Central memory CD8-positive, alpha-beta T cell (primary cell): ENCODE measurements around the gene CD69.

Experiments
- ATAC-seq: fragments of 150-1000 bp; cut with Tn5 transposase; replicated peaks from 2 replicates; pipeline ENCODE4 v1.10.0; 2022; ENCODE audit warnings: mild to moderate bottlenecking, moderate FRiP score, moderate number of reproducible peaks; ENCODE audit not compliant: poor library complexity, severe bottlenecking; ENCODE audit errors: extremely low read depth
- DNase-seq, 2 donors: peaks; one replicate each; pipeline ENCODE4 v3.0.0; 2021; ENCODE audit warnings: low spot score in 2 of 2
- H3K27ac Mint-ChIP-seq: one replicate; pipeline ENCODE4 v1.8.0; 2022; ENCODE audit warnings: low read depth, mild to moderate bottlenecking, moderate library complexity, mixed read lengths
- H3K27me3 Mint-ChIP-seq: one replicate; pipeline ENCODE4 v1.8.0; 2022; ENCODE audit warnings: mixed read lengths
- H3K36me3 Mint-ChIP-seq: one replicate; pipeline ENCODE4 v1.8.0; 2022; ENCODE audit warnings: mild to moderate bottlenecking, moderate library complexity, mixed read lengths; ENCODE audit not compliant: insufficient read depth
- H3K4me1 Mint-ChIP-seq: one replicate; pipeline ENCODE4 v1.8.0; 2022; ENCODE audit warnings: mixed read lengths
- H3K4me3 Mint-ChIP-seq: one replicate; pipeline ENCODE4 v1.8.0; 2022; ENCODE audit warnings: mild to moderate bottlenecking, moderate library complexity, mixed read lengths
- H3K9me3 Mint-ChIP-seq: one replicate; pipeline ENCODE4 v1.8.0; 2022; ENCODE audit warnings: mixed read lengths

CD69 gene

GRCh38 chr12:9736936-9737705 is 23.6 kb downstream of the CD69 start:
- Mint-ChIP-seq H3K27me3 (no peaks in the 10 kb centered on the region), H3K27ac (peak overlapping the region; percentile 81), H3K4me1 (peaks cover 45% of the 10 kb centered on the region), H3K9me3 (no peaks in the 10 kb centered on the region), H3K36me3 (peaks cover 7% of the 10 kb centered on the region), H3K4me3 (no peak overlapping the region)
- ATAC-seq = no peak
- DNase-seq = no peak

- H3K36me3 Mint-ChIP-seq = peaks cover 4% of the 10 kb centered on the region
- no peak overlapping the region for H3K4me3 Mint-ChIP-seq
- H3K27ac Mint-ChIP-seq = no peak overlapping the region
- no peak for DNase-seq
- no peaks in the 10 kb centered on the region for H3K9me3 Mint-ChIP-seq
- no peak for ATAC-seq
- H3K4me1 Mint-ChIP-seq = peaks cover 34% of the 10 kb centered on the region
- no peaks in the 10 kb centered on the region for H3K27me3 Mint-ChIP-seq
Observed at GRCh38 chr12:9735601-9736000, 25.1 kb downstream of the CD69 start.

GRCh38 chr12:9732921-9733461 is 27.7 kb downstream of the CD69 start, which contains the start of gene CLECL1:
Gene CLECL1, minus strand, starts transcription at chr12:9733097.
- ATAC-seq (peak; percentile 24), DNase-seq (no peak)
- Mint-ChIP-seq H3K9me3 (no peaks in the 10 kb centered on the region), H3K27ac (peak within 1 kb of the TSS; percentile 74), H3K4me3 (peak within 1 kb of the TSS; percentile 75), H3K36me3 (peaks cover 1% of the 10 kb centered on the region), H3K4me1 (peaks cover 23% of the 10 kb centered on the region), H3K27me3 (no peaks in the 10 kb centered on the region)

- Mint-ChIP-seq H3K4me1 (peaks cover 17% of the 10 kb centered on the region), H3K36me3 (no peaks in the 10 kb centered on the region), H3K4me3 (peak overlapping the region; percentile 75), H3K27me3 (no peaks in the 10 kb centered on the region), H3K9me3 (no peaks in the 10 kb centered on the region), H3K27ac (peak overlapping the region; percentile 44)
- DNase-seq (no peak), ATAC-seq (no peak)
Observed at GRCh38 chr12:9731797-9732196, 28.9 kb downstream of the CD69 start.

GRCh38 chr12:9731393-9731792 is 29.3 kb downstream of the CD69 start:
- peak overlapping the region; percentile 75 for H3K4me3 Mint-ChIP-seq
- no peaks in the 10 kb centered on the region for H3K9me3 Mint-ChIP-seq
- H3K27ac Mint-ChIP-seq = peak overlapping the region; percentile 44
- no peaks in the 10 kb centered on the region for H3K36me3 Mint-ChIP-seq
- peaks cover 12% of the 10 kb centered on the region for H3K4me1 Mint-ChIP-seq
- DNase-seq = no peak
- no peaks in the 10 kb centered on the region for H3K27me3 Mint-ChIP-seq
- ATAC-seq = no peak

GRCh38 chr12:9730591-9730990 is 30.1 kb downstream of the CD69 start:
- no peaks in the 10 kb centered on the region for H3K36me3 Mint-ChIP-seq
- peak overlapping the region; percentile 75 for H3K4me3 Mint-ChIP-seq
- H3K4me1 Mint-ChIP-seq = peaks cover 10% of the 10 kb centered on the region
- H3K27me3 Mint-ChIP-seq = no peaks in the 10 kb centered on the region
- no peak for DNase-seq
- H3K27ac Mint-ChIP-seq = no peak overlapping the region
- no peak for ATAC-seq
- no peaks in the 10 kb centered on the region for H3K9me3 Mint-ChIP-seq

- Mint-ChIP-seq H3K4me1 (peaks cover 10% of the 10 kb centered on the region), H3K36me3 (no peaks in the 10 kb centered on the region), H3K4me3 (no peak overlapping the region)
Observed at GRCh38 chr12:9730011-9730410, 30.7 kb downstream of the CD69 start.

DNA sequence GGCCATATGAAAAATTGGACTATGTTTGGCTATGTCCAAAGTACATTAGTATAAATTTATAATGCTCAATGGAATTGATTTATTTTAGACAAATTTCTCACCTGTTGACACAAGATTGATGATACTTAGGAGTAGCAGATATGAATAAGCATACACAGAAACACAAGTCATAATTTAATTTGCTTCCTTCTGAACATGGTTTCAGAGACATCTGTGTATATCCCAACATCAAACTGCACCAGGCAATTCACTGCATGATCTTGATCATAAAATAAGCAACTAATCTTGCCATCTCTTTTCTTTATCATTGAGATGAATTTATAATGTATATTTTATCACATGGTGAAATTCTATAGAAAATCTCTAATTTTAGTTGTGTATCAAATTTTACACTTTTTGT is 31.6 kb downstream of the CD69 start:
- DNase-seq = no peak
- Mint-ChIP-seq H3K4me1 (peaks cover 10% of the 10 kb centered on the region), H3K27me3 (no peaks in the 10 kb centered on the region), H3K36me3 (no peaks in the 10 kb centered on the region), H3K27ac (no peak overlapping the region), H3K4me3 (no peak overlapping the region), H3K9me3 (no peaks in the 10 kb centered on the region)
- ATAC-seq = no peak

More at GRCh38 chr12:9730011-9730410, 30.7 kb downstream of the CD69 start:
- ATAC-seq (peak; percentile 52), DNase-seq (no peak)
- no peak overlapping the region for H3K27ac Mint-ChIP-seq
- no peaks in the 10 kb centered on the region for H3K9me3 Mint-ChIP-seq
- H3K27me3 Mint-ChIP-seq = no peaks in the 10 kb centered on the region

DNA sequence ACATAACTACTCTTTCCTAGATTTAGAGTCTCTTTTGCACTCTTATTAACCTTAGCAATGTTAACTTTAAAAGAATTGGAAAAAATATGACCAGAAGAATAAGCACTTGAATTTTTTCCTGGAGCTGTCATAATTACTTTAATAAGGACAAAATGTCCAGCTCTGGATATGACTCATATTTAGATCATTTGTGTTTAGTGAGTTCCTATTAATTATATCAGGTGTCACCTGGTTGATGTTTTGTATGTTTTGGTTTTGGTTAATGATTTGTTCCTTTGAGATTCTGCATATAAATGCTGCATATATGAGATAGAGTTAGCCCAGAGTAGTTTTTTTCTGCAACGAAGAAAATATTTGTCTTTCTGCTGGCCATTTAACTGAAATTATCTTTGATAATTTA is 32.9 kb downstream of the CD69 start:
- ATAC-seq (no peak), DNase-seq (no peak)
- H3K36me3 Mint-ChIP-seq = no peaks in the 10 kb centered on the region
- H3K4me1 Mint-ChIP-seq = peaks cover 3% of the 10 kb centered on the region
- H3K27me3 Mint-ChIP-seq = no peaks in the 10 kb centered on the region
- H3K27ac Mint-ChIP-seq = no peak overlapping the region
- H3K9me3 Mint-ChIP-seq = no peaks in the 10 kb centered on the region
- no peak overlapping the region for H3K4me3 Mint-ChIP-seq

DNA sequence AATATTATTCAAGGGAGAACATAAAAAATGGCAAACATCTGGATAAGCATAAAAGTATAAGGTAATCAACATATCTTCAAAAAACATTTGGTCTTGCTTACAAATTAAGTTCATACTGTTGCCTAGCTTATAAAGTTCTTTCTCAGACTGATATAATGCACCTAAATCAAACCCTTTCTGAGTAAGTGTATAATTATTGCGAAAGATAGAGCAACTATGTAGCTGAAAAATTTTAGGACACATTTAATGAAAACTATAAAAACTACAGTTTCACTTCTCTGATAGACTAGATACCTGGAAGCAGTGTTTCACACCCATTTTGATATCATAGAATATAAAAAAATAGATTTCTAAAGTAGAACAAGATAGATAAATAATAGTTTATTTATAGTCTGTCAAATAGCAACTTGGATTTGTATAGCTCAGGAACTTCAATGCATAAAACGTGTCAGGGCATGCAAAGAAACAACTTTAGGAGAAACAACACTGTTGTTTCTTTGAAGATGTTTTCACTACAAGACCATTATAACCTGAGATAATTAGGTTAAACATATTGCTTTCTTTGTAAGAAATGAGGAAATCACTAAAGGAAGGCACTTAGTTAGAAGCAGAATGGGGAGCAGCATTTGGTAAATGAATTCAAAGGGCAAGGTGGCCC is 35.4 kb downstream of the CD69 start:
- DNase-seq = no peak
- Mint-ChIP-seq H3K36me3 (peaks cover 2% of the 10 kb centered on the region), H3K4me3 (no peak overlapping the region), H3K27me3 (no peaks in the 10 kb centered on the region), H3K4me1 (no peaks in the 10 kb centered on the region), H3K9me3 (no peaks in the 10 kb centered on the region), H3K27ac (no peak overlapping the region)
- ATAC-seq = no peak

DNA sequence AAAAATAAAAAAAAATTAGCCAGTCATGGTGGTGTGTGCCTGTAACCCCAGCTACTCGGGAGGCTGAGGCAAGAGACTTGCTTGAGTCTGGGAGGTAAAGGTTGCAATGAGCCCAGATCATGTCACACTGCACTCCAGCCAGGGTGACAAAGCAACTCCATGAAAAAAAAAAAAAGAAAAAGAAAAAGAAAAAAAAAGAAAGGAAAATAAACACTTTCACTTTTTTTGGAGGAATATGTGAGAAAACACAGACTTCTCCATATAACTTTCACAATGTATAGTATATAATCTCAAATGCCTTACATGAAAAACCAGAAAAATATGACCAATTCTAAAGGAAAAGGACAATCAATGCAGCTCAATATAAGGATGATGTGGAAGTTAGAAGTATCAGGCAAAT is 36.7 kb downstream of the CD69 start:
- Mint-ChIP-seq H3K36me3 (peaks cover 2% of the 10 kb centered on the region), H3K4me1 (no peaks in the 10 kb centered on the region), H3K9me3 (no peaks in the 10 kb centered on the region), H3K27ac (no peak overlapping the region), H3K27me3 (no peaks in the 10 kb centered on the region), H3K4me3 (no peak overlapping the region)
- DNase-seq (no peak), ATAC-seq (no peak)

DNA sequence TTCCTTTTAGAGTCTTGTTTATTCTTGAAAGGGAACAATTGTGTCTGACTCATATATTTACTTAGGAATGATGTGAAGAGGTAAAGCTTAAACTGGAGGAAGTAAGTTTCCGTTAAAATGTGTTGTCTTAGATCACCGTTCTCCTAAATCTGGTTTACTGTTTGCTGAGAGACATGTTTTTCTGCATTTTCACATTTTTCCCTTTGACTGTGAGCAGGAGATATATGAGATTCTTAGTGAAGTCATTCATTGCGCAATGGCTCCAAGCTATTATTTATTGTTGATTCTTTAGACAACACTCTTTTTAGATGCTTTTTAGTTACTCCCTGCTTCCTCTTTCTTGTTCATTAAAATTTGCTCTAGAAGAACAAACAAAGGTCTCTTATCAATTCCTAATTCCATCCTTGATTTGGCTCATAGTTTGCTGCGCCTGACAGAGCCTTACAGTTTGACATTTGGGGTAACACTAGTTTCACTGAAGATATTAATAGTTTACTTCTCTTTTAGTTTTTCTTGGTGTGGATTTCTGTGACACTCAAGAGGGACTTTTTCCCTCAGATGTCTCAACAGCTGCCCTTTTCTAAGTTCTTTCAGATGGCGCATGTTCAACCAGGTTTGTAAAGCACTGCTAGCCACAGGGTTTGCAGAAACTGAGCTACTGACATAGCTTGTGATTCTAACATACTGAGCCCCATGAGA is 39.2 kb downstream of the CD69 start:
- Mint-ChIP-seq H3K27ac (peak overlapping the region; percentile 39), H3K4me3 (no peak overlapping the region), H3K4me1 (no peaks in the 10 kb centered on the region), H3K9me3 (no peaks in the 10 kb centered on the region), H3K36me3 (peaks cover 2% of the 10 kb centered on the region), H3K27me3 (no peaks in the 10 kb centered on the region)
- DNase-seq = no peak
- ATAC-seq = no peak
